KOPT-K1 (cell line): ENCODE results near the gene CACNA1B.

ENCODE experiments used
- H3K27ac ChIP-seq: fragments of 200-600 bp; sonication (generic); 2 replicates; pipeline ENCODE4 v1.5.1; 2016; ENCODE audit warnings: antibody characterized with exemption, mild to moderate bottlenecking, low read depth, low read length; ENCODE audit not compliant: poor library complexity, severe bottlenecking
- H3K36me3 ChIP-seq: fragments of 200-600 bp; sonication (generic); 2 replicates; pipeline ENCODE4 v1.5.1; 2017; ENCODE audit warnings: antibody characterized with exemption, mild to moderate bottlenecking, low read length, moderate library complexity; ENCODE audit not compliant: insufficient read depth
- H3K9me3 ChIP-seq: fragments of 200-600 bp; sonication (generic); 2 replicates; pipeline ENCODE4 v1.5.1; 2017; ENCODE audit warnings: antibody characterized with exemption, low read length, mild to moderate bottlenecking; ENCODE audit not compliant: insufficient read depth, poor library complexity, severe bottlenecking

Gene CACNA1B

DNA sequence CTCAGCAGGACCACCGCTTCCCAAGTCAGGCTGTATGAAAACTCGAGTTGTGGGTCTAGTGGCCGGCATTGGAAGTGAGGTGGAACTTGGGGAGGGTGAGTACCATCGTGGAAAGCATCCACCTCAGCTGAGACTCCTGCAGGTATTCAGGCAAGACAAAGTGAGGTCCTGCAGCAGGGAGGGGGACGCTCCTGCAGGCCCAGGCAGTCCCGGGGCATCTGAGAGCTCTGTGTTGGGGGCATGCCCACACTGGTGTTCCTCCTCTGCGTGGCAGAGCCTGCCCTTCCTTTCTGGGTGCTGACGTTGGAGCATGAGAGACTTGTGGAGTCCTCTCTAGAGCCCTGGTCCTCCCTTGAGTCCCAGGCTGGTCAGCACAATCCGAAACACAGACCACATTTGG lies 187.7 kb downstream of the CACNA1B start:
- H3K9me3 ChIP-seq = no peaks in the 10 kb centered on the region
- H3K27ac ChIP-seq = no peak overlapping the region
- H3K36me3 ChIP-seq = no peaks in the 10 kb centered on the region

DNA sequence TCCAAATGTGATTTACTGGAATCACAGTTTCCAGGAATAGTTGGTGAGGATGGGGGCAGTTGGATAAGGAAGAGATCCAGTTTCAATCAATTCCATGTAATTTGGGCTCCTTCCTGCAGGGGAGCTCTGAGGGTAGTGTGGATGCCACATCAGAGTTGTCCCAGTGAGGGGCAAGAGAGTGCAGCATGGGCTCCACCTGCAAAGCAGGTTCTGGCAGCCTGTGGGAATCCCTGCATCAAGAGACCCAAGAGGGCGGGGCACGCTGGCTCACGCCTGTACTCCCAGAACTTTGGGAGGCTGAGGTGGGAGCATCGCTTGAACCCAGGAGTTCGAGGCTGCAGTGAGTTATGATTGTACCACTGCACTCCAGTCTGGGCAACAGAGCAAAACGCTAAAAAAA lies 188.5 kb downstream of the CACNA1B start:
- Histone ChIP-seq H3K36me3 (no peaks in the 10 kb centered on the region), H3K27ac (no peak overlapping the region), H3K9me3 (no peaks in the 10 kb centered on the region)

DNA sequence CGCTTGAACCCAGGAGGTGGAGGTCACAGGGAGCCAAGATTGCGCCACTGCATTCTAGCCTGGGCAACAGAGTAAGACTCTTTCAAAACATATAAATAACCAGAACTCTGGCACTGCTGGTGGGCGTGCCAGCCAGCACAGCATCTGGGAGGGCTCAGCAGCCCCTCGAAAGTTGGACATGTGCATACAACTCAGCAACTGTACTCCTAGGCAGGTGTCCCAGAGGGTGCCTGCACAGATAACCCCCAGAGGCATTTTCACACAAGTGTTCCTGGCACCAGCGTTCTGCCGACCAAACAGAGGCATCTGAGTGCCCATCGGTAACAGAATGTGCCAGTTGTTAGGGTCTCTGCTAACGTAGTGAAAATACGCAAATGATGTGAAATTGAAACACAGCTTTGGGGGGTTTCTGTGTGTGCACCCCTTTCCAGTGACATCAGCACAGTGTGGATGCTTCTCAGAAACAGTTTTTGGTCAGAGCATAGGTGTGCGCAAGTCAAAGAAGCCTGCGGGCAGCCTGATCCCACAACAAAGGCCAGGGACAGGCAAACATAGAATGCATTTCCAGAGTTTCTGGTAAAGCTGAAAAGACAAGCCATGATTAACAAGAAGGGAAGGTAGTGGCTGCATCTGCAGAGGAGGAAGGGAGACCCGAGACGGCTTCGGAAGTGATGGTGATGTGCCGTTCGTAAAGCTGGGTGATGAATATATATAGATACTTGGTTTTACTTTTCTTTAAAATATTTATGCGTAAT lies 190.2 kb downstream of the CACNA1B start:
- no peak overlapping the region for H3K27ac ChIP-seq
- no peaks in the 10 kb centered on the region for H3K36me3 ChIP-seq
- no peaks in the 10 kb centered on the region for H3K9me3 ChIP-seq

DNA sequence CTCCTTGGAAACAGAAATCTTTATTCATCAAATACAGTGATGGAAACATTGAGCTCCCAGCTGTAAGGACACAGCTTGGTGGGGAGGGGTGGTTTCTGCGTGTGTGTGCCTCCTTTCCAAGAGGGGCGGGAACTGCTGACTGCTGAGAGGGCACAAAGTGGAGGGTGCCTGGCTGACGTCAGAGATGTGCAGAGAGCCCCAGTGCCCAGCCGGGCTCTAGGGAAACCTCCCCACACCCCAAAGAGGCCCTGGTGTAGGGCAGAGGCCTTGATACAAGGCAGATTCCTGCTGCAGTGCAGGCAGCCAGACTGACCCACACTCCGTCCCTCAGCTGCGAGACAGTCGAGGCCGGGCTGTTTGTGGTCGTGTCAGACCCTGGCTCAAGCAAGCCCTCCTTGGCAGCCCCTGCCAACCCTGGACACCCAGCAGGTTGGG lies 191.0 kb downstream of the CACNA1B start:
- H3K9me3 ChIP-seq = no peaks in the 10 kb centered on the region
- no peak overlapping the region for H3K27ac ChIP-seq
- H3K36me3 ChIP-seq = no peaks in the 10 kb centered on the region

DNA sequence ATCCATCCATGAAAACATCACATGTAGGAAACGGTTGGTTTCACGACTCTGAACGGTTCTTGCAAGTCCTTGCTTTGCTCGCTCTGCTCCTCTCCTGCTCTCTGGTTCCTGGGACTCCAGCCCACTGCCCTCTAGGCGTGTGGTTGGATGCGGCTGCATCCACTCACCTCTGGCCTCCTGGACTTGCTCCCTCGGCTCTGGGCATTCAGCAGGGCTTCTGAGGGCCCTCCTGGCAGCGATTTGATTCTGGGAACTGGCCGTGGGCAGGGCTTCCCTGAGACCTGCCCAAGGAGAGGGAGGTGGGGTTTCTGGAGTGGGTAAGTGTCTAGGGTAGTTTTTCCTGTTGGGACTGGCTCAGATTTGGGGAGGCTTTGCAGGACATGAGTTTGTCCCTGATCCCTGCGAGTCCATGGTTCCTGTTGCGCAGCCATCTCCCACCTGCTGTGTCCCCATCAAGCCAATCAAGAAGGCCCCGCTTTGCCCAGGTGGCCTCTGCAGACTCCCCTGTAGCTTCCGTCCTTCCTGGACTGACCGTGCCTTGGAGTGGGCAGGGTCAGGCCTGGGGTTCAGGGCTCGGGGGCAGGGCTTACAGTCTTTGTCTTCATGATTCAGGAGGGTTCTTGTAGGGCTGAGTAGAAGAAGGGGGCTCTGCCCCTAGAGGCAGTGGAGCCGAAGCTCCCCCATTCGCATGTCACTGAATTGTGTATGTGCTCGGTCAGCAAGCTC lies 192.3 kb downstream of the CACNA1B start:
- Histone ChIP-seq H3K36me3 (no peaks in the 10 kb centered on the region), H3K9me3 (no peaks in the 10 kb centered on the region), H3K27ac (no peak overlapping the region)

DNA sequence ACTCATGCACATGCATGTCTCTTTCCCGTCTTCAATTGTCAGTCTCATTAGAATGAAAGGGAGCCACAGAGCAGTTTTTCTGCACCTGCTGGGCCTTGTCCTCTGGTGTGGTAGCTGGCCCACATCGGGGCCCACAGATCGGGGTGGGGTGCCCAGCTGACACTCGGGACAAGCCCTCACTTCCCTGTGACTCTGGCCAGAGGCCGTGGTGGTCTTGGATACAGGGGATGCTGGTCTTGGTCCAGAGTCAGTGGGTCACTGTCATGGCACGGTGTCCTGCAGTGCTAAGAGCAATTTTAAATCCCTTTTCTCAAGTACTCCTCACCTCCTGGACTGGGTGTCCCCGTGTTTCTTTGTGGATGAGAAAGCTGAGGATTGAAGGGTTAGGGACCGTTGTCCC lies 193.2 kb downstream of the CACNA1B start:
- Histone ChIP-seq H3K36me3 (no peaks in the 10 kb centered on the region), H3K9me3 (no peaks in the 10 kb centered on the region), H3K27ac (no peak overlapping the region)

DNA sequence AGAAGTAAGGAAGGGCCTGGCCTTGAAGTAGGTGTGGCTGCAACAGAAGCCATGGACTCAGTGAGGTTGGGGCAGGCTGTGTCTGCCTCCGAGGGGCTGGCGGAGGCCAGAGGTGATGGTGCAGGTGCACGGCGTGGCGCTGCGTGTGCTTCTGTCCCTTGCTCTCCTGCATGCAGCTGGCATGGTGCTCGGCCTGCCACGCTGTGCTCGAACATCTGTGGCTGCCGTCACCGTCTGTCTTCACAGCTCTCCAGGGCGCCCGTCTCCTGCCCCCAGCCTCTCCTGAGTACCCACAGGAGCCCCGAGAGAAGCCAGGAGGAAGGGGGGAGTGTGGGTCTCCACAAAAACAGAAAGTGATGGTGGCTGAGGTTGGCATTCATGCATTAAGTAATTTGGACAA lies 193.7 kb downstream of the CACNA1B start:
- Histone ChIP-seq H3K27ac (no peak overlapping the region), H3K9me3 (no peaks in the 10 kb centered on the region)

DNA sequence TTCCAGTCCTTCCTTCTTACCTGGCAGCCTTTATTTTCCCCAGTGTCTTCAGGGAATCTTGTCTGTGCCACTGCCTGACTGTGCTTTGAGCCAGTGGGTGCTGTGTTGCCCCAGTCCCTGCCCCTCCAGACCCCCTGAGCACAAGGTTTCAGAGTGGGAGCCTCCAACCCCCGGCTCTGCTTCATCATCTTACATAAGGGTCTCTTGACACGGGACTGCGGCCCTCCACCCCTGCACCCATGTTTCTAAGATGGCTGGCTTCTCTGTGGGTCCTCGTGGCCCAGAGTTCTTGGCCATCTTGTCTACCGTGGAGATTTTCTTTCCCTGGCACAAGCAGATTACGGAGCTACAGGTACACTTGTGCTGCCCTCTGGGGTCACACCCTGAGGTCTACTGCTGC lies 194.1 kb downstream of the CACNA1B start:
- Histone ChIP-seq H3K36me3 (no peaks in the 10 kb centered on the region), H3K27ac (no peak overlapping the region), H3K9me3 (no peaks in the 10 kb centered on the region)

More for the DNA sequence above, 193.7 kb downstream of the CACNA1B start:
- H3K36me3 ChIP-seq = no peaks in the 10 kb centered on the region

DNA sequence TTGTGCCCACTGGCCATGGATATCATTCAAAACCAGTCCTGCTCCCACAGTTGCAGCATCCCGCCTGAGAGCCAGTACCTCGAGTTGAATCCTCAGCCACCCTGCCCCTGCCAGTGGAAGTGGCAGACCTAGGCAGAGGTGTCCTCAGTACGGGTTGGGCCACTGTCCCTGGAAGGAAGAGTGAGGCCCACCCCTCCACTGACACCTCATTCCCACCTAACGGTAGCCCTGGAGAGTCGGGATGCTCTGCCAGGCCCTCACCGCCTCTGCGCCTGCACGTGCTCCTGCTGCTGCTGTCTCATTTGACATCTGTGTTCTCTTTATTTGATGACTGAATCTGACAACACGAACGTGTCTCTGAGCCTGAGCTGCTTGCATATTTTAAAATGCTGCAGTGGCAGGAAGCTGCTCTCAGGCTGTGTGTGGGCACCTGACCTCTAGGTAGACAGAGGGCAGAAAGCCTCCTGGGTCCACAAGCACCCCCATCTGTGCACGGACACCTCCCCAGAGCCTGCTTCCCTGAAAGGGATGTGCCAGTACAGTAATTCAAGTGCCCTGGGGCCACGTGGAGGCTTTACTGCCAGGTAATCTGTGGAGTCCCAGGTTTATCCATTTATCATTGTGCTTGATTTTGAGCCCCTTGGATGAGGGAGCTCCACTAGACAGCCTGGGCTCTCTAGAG lies 194.7 kb downstream of the CACNA1B start:
- Histone ChIP-seq H3K9me3 (no peaks in the 10 kb centered on the region), H3K36me3 (no peaks in the 10 kb centered on the region)

DNA sequence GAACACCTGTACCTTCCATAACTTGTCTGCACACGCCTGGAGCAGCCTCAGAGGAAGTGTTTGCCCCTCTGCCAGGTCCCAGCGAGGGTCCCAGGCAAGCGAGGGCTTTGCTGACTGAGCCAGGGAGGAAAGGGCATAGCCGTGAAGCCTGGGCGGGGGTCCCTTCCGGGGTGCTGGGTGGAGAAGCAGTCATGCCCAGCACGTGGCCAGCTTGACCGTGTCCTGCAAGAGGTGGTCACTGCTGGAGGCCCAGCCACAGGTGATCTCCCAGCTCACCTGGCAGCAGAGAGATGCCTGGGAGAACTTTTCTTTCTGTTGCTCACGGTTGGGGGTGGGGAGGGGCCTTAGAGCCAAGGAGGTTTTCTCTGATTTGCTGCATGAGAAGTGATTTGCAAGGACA lies 195.3 kb downstream of the CACNA1B start:
- H3K9me3 ChIP-seq = no peaks in the 10 kb centered on the region
- H3K36me3 ChIP-seq = no peaks in the 10 kb centered on the region
- no peak overlapping the region for H3K27ac ChIP-seq

More for the DNA sequence above, 194.7 kb downstream of the CACNA1B start:
- no peak overlapping the region for H3K27ac ChIP-seq

DNA sequence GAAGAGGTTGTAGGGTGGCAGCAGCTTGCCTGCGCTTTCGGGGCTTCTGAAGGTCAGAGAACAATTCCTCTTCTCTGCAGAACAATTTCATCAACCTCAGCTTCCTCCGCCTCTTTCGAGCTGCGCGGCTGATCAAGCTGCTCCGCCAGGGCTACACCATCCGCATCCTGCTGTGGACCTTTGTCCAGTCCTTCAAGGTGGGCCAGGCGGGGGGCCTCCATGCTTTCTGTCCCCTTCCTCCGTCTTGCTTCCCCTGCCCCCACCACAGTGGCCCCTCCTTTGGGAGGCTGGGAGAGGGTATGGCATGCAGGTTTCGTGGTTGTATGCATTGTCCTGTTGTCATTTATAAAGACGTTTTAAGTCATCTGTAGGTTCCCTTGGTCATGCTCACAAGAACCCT lies 195.8 kb downstream of the CACNA1B start:
- H3K9me3 ChIP-seq = no peaks in the 10 kb centered on the region
- no peaks in the 10 kb centered on the region for H3K36me3 ChIP-seq
- no peak overlapping the region for H3K27ac ChIP-seq

DNA sequence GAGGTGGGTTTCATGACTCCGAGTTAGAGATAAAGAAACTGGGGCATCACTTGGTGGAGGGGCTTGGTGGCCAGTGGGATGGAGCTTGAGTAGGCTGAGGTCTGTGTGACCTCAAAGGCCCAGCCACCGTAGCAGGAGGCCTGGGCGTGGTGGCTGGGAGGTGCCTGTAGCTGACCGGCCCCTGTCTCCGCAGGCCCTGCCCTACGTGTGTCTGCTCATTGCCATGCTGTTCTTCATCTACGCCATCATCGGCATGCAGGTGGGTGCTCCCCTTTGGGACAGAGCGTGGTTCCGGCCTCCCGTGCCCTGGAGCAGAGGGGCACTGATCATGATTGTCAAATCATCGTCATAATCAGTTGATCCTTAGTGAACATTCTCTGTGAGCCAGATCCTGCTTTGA lies 196.2 kb downstream of the CACNA1B start:
- H3K9me3 ChIP-seq = no peaks in the 10 kb centered on the region
- no peaks in the 10 kb centered on the region for H3K36me3 ChIP-seq
- no peak overlapping the region for H3K27ac ChIP-seq

DNA sequence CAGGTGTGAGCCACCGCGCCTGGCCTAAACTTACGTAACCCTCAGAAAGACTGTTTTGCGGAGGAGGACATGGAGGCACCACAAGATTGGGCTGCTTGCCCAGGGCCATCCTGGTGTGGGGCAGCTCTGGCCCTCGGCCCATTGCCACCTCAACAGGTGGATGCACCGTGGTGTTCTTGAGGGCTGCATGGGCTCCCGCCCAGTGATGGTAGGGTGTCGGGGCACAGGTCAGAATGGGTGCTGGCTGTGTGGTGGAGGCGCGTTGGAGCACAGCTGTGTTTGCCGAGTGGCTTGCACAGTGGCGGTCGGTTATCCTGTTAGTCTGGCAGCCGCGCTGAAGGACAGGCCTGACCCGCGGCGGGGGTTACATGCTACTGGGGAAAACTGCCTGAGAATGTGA lies 196.9 kb downstream of the CACNA1B start:
- H3K9me3 ChIP-seq = no peaks in the 10 kb centered on the region
- no peak overlapping the region for H3K27ac ChIP-seq
- H3K36me3 ChIP-seq = no peaks in the 10 kb centered on the region

DNA sequence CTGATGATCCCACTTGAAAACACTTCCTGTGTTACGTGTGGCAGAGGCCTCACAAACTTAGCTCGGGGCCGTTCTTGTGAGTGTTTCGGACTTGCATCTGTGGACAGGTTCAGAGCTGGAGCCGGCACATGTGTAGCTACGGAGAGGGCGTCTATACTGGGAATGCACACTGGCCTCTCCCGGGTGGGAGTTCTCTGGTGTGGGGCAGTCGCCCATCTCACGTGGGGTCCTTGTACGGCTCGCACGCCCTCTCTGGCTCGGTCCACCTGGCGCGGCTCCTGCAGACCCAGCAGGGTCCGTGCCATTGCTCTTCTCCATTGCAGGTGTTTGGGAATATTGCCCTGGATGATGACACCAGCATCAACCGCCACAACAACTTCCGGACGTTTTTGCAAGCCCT lies 197.9 kb downstream of the CACNA1B start:
- H3K9me3 ChIP-seq = no peaks in the 10 kb centered on the region
- H3K36me3 ChIP-seq = no peaks in the 10 kb centered on the region
- no peak overlapping the region for H3K27ac ChIP-seq

DNA sequence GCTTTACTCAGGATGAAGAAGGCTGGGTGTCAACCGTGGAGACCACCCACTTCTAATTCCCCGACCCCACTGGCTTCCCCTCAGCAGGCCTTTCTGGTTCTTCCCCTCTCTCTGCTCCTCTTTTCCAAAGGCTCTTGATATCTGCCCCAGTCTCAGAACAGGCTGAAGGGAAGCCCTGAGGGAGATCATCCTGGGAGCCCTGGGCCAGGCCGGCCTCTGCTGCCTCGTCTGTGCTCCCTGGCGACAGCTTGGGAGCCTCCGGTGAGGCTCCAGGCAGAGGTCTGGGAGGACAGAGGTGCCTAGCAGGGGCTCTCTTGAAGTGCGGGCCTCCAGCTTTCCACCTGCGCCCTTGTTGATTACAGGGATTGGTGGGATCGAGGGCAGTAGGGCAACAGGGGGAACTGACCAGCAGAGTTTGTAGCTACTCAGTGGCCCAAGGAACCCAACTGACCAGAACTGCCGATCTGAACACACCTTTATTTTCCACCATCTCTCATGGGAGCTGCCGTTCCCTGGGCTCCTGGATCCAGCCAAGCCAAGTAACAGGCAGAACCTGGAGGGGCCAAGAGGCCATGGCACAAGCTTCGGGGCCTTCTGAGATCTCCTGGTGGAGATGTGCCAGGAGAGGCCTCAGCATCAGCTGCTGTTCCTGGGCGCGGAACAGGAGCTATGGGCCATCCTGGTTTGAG lies 198.5 kb downstream of the CACNA1B start:
- Histone ChIP-seq H3K27ac (no peak overlapping the region), H3K36me3 (no peaks in the 10 kb centered on the region), H3K9me3 (no peaks in the 10 kb centered on the region)
